Stimulated activated CD4-positive, alpha-beta T cell treated with anti-CD3 and anti-CD28 coated beads, Interleukin-15, amount 100 ng/mL, for 1 hour (primary cell): Measurements from ENCODE around the gene TADA3.
"Not testable (repeated sequence)": the region's sequence is repeated elsewhere in the genome, so short reads cannot be mapped to it uniquely, and the experiment has no call there.

Source experiments
- DNase-seq, 2 donors: peaks; one replicate each; pipeline ENCODE4 v3.0.0-alpha.2; 2020; ENCODE audit warnings: low read depth in 1 of 2, low spot score in 1 of 2

The TADA3 gene

GRCh38 chr3:9784965-9785364, 7.3 kb downstream of the TADA3 start:
- no peak for DNase-seq

- no peak for DNase-seq
Observed at GRCh38 chr3:9783954-9784353, 8.3 kb downstream of the TADA3 start.

GRCh38 chr3:9782770-9783169, 9.5 kb downstream of the TADA3 start:
- no peak for DNase-seq

- DNase-seq = no peak
Observed at GRCh38 chr3:9781978-9782603, 10.2 kb downstream of the TADA3 start.

GRCh38 chr3:9781551-9781950, 10.7 kb downstream of the TADA3 start:
- no peak for DNase-seq

- no peak for DNase-seq
Observed at GRCh38 chr3:9780910-9781309, 11.4 kb downstream of the TADA3 start.

GRCh38 chr3:9780458-9780812, 11.8 kb downstream of the TADA3 start:
- DNase-seq = no peak

GRCh38 chr3:9779721-9780457, 12.4 kb downstream of the TADA3 start:
- DNase-seq = no peak

- no peak for DNase-seq
Observed at GRCh38 chr3:9779075-9779593, 13.1 kb downstream of the TADA3 start.

- peak in 1 of 2 donors; percentile 35 for DNase-seq
Observed at GRCh38 chr3:9778143-9779074, 13.9 kb downstream of the TADA3 start.

GRCh38 chr3:9777694-9778021, 14.6 kb downstream of the TADA3 start:
- no peak for DNase-seq

- DNase-seq = no peak
Observed at GRCh38 chr3:9776896-9777693, 15.2 kb downstream of the TADA3 start.

- not testable (repeated sequence) for DNase-seq
Observed at GRCh38 chr3:9771007-9771406, 21.3 kb downstream of the TADA3 start.

- DNase-seq = no peak
Observed at GRCh38 chr3:9770276-9770812, 21.9 kb downstream of the TADA3 start.

- peak in 1 of 2 donors; percentile 55 for DNase-seq
Observed at GRCh38 chr3:9769426-9770275, 22.6 kb downstream of the TADA3 start, which contains the start of gene CAMK1. CAMK1 (minus strand) TSS chr3:9769947; CDS start chr3:9767749, 2,198 bp downstream.

- DNase-seq = no peak
Observed at GRCh38 chr3:9769012-9769411, 23.3 kb downstream of the TADA3 start.

- no peak for DNase-seq
Observed at GRCh38 chr3:9768141-9768775, 24.0 kb downstream of the TADA3 start.

- no peak for DNase-seq
Observed at GRCh38 chr3:9767418-9767817, 24.9 kb downstream of the TADA3 start.

GRCh38 chr3:9765865-9766264, 26.4 kb downstream of the TADA3 start:
- DNase-seq = no peak
